Retinal pigment epithelial cell (primary cell): Measurements from ENCODE around the gene SHISA9.

Experiments used
- DNase-seq: peaks from one replicate; pipeline ENCODE4 v3.0.0-alpha.2; 2010; ENCODE audit warnings: low read depth
- H3K4me3 ChIP-seq: 2 replicates; pipeline ENCODE4 v1.5.1; 2011; ENCODE audit warnings: mild to moderate bottlenecking, low read length, control low read depth, moderate library complexity
- CTCF ChIP-seq: conservative IDR thresholded peaks from 2 replicates; pipeline ENCODE4 v1.5.1; 2011; ENCODE audit warnings: low read depth, low read length, control low read depth, inconsistent platforms

The SHISA9 gene

GRCh38 chr16:13098536-13098935 is 197.1 kb downstream of the SHISA9 start:
- no peak for TF ChIP-seq CTCF
- DNase-seq: no peak
- no peak overlapping the region for H3K4me3 ChIP-seq

GRCh38 chr16:13099822-13100221 is 198.4 kb downstream of the SHISA9 start:
- no peak for TF ChIP-seq CTCF
- DNase-seq: no peak
- H3K4me3 ChIP-seq: no peak overlapping the region

- no peak for DNase-seq
- TF ChIP-seq CTCF: no peak
- H3K4me3 ChIP-seq: no peak overlapping the region
Observed at GRCh38 chr16:13100970-13101369, 199.6 kb downstream of the SHISA9 start.

- H3K4me3 ChIP-seq: no peak overlapping the region
- DNase-seq: no peak
- TF ChIP-seq CTCF: no peak
Observed at GRCh38 chr16:13101828-13102227, 200.4 kb downstream of the SHISA9 start.

- no peak for DNase-seq
- TF ChIP-seq CTCF: no peak
- no peak overlapping the region for H3K4me3 ChIP-seq
Observed at GRCh38 chr16:13102401-13102800, 201.0 kb downstream of the SHISA9 start.

GRCh38 chr16:13103831-13104530 is 202.6 kb downstream of the SHISA9 start:
- no peak overlapping the region for H3K4me3 ChIP-seq
- TF ChIP-seq CTCF: no peak
- DNase-seq: no peak

GRCh38 chr16:13104772-13105171 is 203.4 kb downstream of the SHISA9 start:
- TF ChIP-seq CTCF: no peak

More at GRCh38 chr16:13104772-13105171, 203.4 kb downstream of the SHISA9 start:
- H3K4me3 ChIP-seq: no peak overlapping the region
- no peak for DNase-seq
